ENCODE data around the gene ZFTA. TPM values are rescaled to one million over a fixed set of nuclear protein-coding genes. Genes with fewer than 3 reads are reported as not detected.
A peak's percentile ranks its signal among the peaks of the same experiment; 100 is the strongest.

The ZFTA gene
- total RNA-seq = 10 to 100 TPM in 1 of 4 donors, 1 to 10 TPM in 3; 3.7 to 10.5 (median 8.5) TPM

GRCh38 chr11:63768237-63769041, at the start of gene ZFTA:
Gene ZFTA (minus strand): TSS chr11:63768775. CDS start chr11:63768622, 153 bp downstream.
- peaks cover 4 to 53% (median 6%) of the 10 kb centered on the region in 4 donors for H3K4me1 ChIP-seq
- peak; percentile 42 to 82 (median 79) for TF ChIP-seq CTCF (IDR thresholded peaks at IDR 0.05)
- no peak for TF ChIP-seq POLR2A (IDR thresholded peaks at IDR 0.05)
- DNase-seq = peak; percentile 67 to 82 (median 69)

GRCh38 chr11:63817758-63818498, 49.4 kb upstream of the ZFTA start:
- Histone ChIP-seq H3K4me1 (peaks cover 0 to 17% (median 4%) of the 10 kb centered on the region in 4 donors), H3K9me3 (no peaks in the 10 kb centered on the region), H3K4me3 (no peak overlapping the region), H3K27me3 (no peaks in the 10 kb centered on the region), H3K36me3 (peaks cover 0 to 47% (median 0%) of the 10 kb centered on the region in 3 donors), H3K27ac (no peak overlapping the region)
- DNase-seq = no peak
- TF ChIP-seq POLR2A (IDR thresholded peaks at IDR 0.05) (no peak), CTCF (IDR thresholded peaks at IDR 0.05) (no peak)

More at GRCh38 chr11:63768237-63769041, at the start of gene ZFTA:
- Histone ChIP-seq H3K36me3 (no peaks in the 10 kb centered on the region), H3K9me3 (no peaks in the 10 kb centered on the region), H3K27ac (peak within 1 kb of the TSS; percentile 67 to 77 (median 74)), H3K27me3 (no peaks in the 10 kb centered on the region), H3K4me3 (peak within 1 kb of the TSS; percentile 65 to 93 (median 80))

GRCh38 chr11:63816732-63817131, 48.2 kb upstream of the ZFTA start:
- no peak for TF ChIP-seq POLR2A (IDR thresholded peaks at IDR 0.05)
- TF ChIP-seq CTCF (IDR thresholded peaks at IDR 0.05) = no peak
- Histone ChIP-seq H3K9me3 (no peaks in the 10 kb centered on the region), H3K36me3 (peaks cover 0 to 36% (median 0%) of the 10 kb centered on the region in 3 donors), H3K27me3 (no peaks in the 10 kb centered on the region), H3K27ac (no peak overlapping the region), H3K4me3 (no peak overlapping the region), H3K4me1 (peaks cover 0 to 22% (median 6%) of the 10 kb centered on the region in 4 donors)
- DNase-seq = no peak

- no peak for DNase-seq
- H3K36me3 ChIP-seq = peaks cover 0 to 31% (median 0%) of the 10 kb centered on the region in 3 donors
- no peaks in the 10 kb centered on the region for H3K9me3 ChIP-seq
- H3K27ac ChIP-seq = no peak overlapping the region
- no peak overlapping the region for H3K4me3 ChIP-seq
- no peak for TF ChIP-seq POLR2A (IDR thresholded peaks at IDR 0.05)
- H3K27me3 ChIP-seq = no peaks in the 10 kb centered on the region
- H3K4me1 ChIP-seq = peaks cover 0 to 22% (median 6%) of the 10 kb centered on the region in 4 donors
Measured at GRCh38 chr11:63816166-63816565, 47.6 kb upstream of the ZFTA start.

GRCh38 chr11:63814383-63814736, 45.8 kb upstream of the ZFTA start:
- TF ChIP-seq POLR2A (IDR thresholded peaks at IDR 0.05) = no peak
- TF ChIP-seq CTCF (IDR thresholded peaks at IDR 0.05) = no peak
- DNase-seq = no peak
- Histone ChIP-seq H3K27ac (peak overlapping the region in 1 of 4 donors; percentile 82), H3K9me3 (no peaks in the 10 kb centered on the region), H3K4me3 (peak overlapping the region; percentile 86 to 97 (median 90)), H3K27me3 (no peaks in the 10 kb centered on the region), H3K36me3 (peaks cover 0 to 18% (median 0%) of the 10 kb centered on the region in 3 donors), H3K4me1 (peaks cover 0 to 22% (median 6%) of the 10 kb centered on the region in 4 donors)

All from Peyer's patch (tissue), 4 donors.